HepG2 (cell line): ENCODE data around the gene CCDC85C. TPM values are rescaled to one million over a fixed set of nuclear protein-coding genes. Genes with fewer than 3 reads are reported as not detected.
A peak's percentile ranks its signal among the peaks of the same experiment; 100 is the strongest.

Experiments
- FOXK1 ChIP-seq: sonication (generic); formaldehyde crosslinking; IDR thresholded peaks from 2 replicates; pipeline ENCODE4 v1.4.0; 2020; ENCODE audit warnings: low read depth, missing genetic modification reagents, borderline replicate concordance
- GFI1 ChIP-seq: sonication (generic); formaldehyde crosslinking; IDR thresholded peaks from 2 replicates; pipeline ENCODE4 v1.5.0; 2020; ENCODE audit warnings: missing genetic modification reagents, mild to moderate bottlenecking, borderline replicate concordance
- NFATC3 ChIP-seq: sonication (generic); formaldehyde crosslinking; IDR thresholded peaks from 2 replicates; pipeline ENCODE4 v1.5.1; 2020; ENCODE audit warnings: mild to moderate bottlenecking, missing genetic modification reagents
- NR2F1 ChIP-seq, 2 experiments: fragments of 450-650 bp in 1 of 2; formaldehyde crosslinking in 1 of 2; IDR thresholded peaks; 2 replicates each; pipeline versions ENCODE4 v1.5.0 to v1.6.1; 2016 to 2020; ENCODE audit warnings: mild to moderate bottlenecking in 1 of 2, missing compliant biosample characterization in 1 of 2, missing genetic modification reagents in 1 of 2, moderate library complexity in 1 of 2
- NR2F6 ChIP-seq, 2 experiments: IDR thresholded peaks; 2 replicates each; pipeline ENCODE4 v1.6.1; 2016; ENCODE audit warnings: antibody characterized with exemption in 1 of 2, mild to moderate bottlenecking in 1 of 2
- YY1 ChIP-seq: IDR thresholded peaks from 2 replicates; pipeline ENCODE4 v1.6.1; 2011; ENCODE audit warnings: low read length, low read depth, moderate library complexity, mild to moderate bottlenecking; ENCODE audit not compliant: insufficient read depth, insufficient replicate concordance
- ZNF136 ChIP-seq: sonication (generic); formaldehyde crosslinking; IDR thresholded peaks from 2 replicates; pipeline ENCODE4 v1.8.1; 2022; ENCODE audit warnings: low read depth, mild to moderate bottlenecking, moderate library complexity, missing genetic modification reagents
- ZNF382 ChIP-seq: sonication (generic); formaldehyde crosslinking; IDR thresholded peaks from 2 replicates; pipeline ENCODE4 v1.5.0; 2020; ENCODE audit warnings: missing genetic modification reagents, mild to moderate bottlenecking, borderline replicate concordance
- ZNF652 ChIP-seq: IDR thresholded peaks from 2 replicates; pipeline ENCODE4 v1.6.1; 2016; ENCODE audit warnings: low read depth, borderline replicate concordance
- polyA plus RNA-seq, 8 experiments: library from polyadenylated mRNA; depleted of rRNA in 3 of 8; stranded (reverse) in 7 of 8; unstranded in 1 of 8; fragments of >200 nt; fragmentation: Illumina TruSeq in 4 of 8; extraction: Trizol in 4 of 8; gene quantifications; 2 replicates each; pipeline versions ENCODE4 v1.2.1 to v1.2.3, GENCODE V29; 2011 to 2016; ENCODE audit warnings: low read depth in 4 of 8, missing spikeins in 1 of 8, mixed read lengths in 1 of 8; ENCODE audit not compliant: insufficient read depth in 1 of 8
- total RNA-seq, 5 experiments: library from RNA; depleted of rRNA; stranded (reverse); fragments of >200 nt; fragmentation: Illumina TruSeq; extraction: Trizol; gene quantifications; 2 replicates each; pipeline ENCODE4 v1.2.3, GENCODE V29; 2016; ENCODE audit warnings: low read depth in 1 of 5
- TF ChIP-seq, protein P1 (sequence below): sonication (generic); formaldehyde crosslinking; IDR thresholded peaks from 2 replicates; pipeline ENCODE4 v1.5.0; 2020; ENCODE audit warnings: missing genetic modification reagents, mild to moderate bottlenecking, borderline replicate concordance
- TF ChIP-seq, protein P2 (sequence below): sonication (generic); formaldehyde crosslinking; IDR thresholded peaks from 2 replicates; pipeline ENCODE4 v1.4.0; 2020; ENCODE audit warnings: missing genetic modification reagents
- TF ChIP-seq, protein P3 (sequence below): sonication (generic); formaldehyde crosslinking; IDR thresholded peaks from 2 replicates; pipeline ENCODE4 v1.5.0; 2020; ENCODE audit warnings: missing genetic modification reagents, mild to moderate bottlenecking, borderline replicate concordance
- TF ChIP-seq, protein P4 (sequence below): IDR thresholded peaks from 2 replicates; pipeline ENCODE4 v1.6.1; 2012; ENCODE audit warnings: inconsistent platforms
- TF ChIP-seq, protein P5 (sequence below): IDR thresholded peaks from 2 replicates; pipeline ENCODE4 v1.6.1; 2016
- TF ChIP-seq, protein P6 (sequence below): sonication (generic); formaldehyde crosslinking; IDR thresholded peaks from 2 replicates; pipeline ENCODE4 v1.4.0; 2020; ENCODE audit warnings: mild to moderate bottlenecking, missing genetic modification reagents

Gene CCDC85C
- total and polyA plus RNA-seq, 2 of the 13 experiments (the other 11 are each of a cell fraction or from before 2014, with no cell fraction given), result 18.8 to 43.8 TPM

DNA sequence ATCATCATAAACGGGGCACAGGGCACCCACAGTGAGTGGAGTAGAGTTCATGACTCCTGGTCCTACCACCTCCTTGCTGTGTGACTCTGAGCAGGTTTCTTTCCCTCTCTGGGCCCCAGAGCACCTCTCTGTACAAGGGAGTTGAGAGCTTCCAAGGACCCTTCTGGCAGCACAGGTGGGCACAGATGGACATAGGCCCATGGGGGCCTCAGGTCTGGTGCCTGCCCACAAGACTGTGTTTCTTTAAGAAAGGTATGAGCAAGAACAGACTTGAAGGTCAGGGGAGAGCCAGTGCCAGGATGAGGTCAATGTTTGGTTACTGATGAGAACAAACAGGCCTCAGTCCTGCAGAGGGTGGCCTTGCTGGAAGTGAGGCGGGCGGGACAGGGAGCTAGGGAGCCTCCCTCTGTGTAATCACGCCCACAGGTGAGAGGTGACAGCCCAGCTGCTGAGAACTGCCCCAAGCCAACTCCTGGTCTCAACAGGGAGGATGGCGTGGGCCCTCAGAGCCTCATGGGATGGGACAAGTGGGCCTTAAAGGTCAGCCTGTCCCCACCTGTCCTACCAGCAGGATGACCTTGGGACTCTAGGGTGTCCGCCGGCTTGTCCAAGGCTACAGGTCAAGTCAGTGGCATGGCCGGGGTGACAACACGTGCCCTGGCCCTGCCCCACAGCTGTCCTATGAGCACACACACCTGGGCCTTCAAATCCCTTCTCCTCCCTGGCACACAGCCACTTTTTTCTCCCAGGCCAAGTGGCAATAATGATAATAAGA, 49.1 kb downstream of the CCDC85C start (continued):
- TF ChIP-seq FOXK1 (CRISPR knock-in tag), result peak; percentile 39; the same call in 1 of the 2 replicates
- TF ChIP-seq, protein P1, sequence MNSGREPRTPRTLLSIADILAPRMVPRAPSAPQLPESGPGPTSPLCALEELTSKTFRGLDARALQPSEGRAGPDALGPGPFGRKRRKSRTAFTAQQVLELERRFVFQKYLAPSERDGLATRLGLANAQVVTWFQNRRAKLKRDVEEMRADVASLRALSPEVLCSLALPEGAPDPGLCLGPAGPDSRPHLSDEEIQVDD (CRISPR knock-in tag), result no peak
- TF ChIP-seq, protein P2, sequence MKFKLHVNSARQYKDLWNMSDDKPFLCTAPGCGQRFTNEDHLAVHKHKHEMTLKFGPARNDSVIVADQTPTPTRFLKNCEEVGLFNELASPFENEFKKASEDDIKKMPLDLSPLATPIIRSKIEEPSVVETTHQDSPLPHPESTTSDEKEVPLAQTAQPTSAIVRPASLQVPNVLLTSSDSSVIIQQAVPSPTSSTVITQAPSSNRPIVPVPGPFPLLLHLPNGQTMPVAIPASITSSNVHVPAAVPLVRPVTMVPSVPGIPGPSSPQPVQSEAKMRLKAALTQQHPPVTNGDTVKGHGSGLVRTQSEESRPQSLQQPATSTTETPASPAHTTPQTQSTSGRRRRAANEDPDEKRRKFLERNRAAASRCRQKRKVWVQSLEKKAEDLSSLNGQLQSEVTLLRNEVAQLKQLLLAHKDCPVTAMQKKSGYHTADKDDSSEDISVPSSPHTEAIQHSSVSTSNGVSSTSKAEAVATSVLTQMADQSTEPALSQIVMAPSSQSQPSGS (CRISPR knock-in tag), result peak; percentile 90; the same call in 1 of the 2 replicates
- TF ChIP-seq ZNF136, result peak; percentile 35; the same call in 1 of the 2 replicates
- TF ChIP-seq NFATC3, result no peak
- TF ChIP-seq, protein P3, sequence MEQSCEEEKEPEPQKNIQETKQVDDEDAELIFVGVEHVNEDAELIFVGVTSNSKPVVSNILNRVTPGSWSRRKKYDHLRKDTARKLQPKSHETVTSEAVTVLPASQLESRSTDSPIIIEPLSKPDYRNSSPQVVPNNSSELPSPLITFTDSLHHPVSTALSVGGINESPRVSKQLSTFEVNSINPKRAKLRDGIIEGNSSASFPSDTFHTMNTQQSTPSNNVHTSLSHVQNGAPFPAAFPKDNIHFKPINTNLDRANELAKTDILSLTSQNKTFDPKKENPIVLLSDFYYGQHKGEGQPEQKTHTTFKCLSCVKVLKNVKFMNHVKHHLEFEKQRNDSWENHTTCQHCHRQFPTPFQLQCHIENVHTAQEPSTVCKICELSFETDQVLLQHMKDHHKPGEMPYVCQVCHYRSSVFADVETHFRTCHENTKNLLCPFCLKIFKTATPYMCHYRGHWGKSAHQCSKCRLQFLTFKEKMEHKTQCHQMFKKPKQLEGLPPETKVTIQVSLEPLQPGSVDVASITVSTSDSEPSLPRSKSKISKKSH, result no peak
- peak; percentile 22; the same call in 1 of the 2 replicates for TF ChIP-seq ZNF652 (CRISPR knock-in tag)
- TF ChIP-seq ZNF382 (CRISPR knock-in tag), result no peak
- no peak for TF ChIP-seq YY1
- TF ChIP-seq, protein P4, sequence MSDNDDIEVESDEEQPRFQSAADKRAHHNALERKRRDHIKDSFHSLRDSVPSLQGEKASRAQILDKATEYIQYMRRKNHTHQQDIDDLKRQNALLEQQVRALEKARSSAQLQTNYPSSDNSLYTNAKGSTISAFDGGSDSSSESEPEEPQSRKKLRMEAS, result peak; percentile 75
- TF ChIP-seq, protein P5, sequence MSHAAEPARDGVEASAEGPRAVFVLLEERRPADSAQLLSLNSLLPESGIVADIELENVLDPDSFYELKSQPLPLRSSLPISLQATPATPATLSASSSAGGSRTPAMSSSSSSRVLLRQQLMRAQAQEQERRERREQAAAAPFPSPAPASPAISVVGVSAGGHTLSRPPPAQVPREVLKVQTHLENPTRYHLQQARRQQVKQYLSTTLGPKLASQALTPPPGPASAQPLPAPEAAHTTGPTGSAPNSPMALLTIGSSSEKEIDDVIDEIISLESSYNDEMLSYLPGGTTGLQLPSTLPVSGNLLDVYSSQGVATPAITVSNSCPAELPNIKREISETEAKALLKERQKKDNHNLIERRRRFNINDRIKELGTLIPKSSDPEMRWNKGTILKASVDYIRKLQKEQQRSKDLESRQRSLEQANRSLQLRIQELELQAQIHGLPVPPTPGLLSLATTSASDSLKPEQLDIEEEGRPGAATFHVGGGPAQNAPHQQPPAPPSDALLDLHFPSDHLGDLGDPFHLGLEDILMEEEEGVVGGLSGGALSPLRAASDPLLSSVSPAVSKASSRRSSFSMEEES (CRISPR knock-in tag), result peak; percentile 50; the same call in 1 of the 2 replicates
- peak; percentile 84 for TF ChIP-seq NR2F6 (IDR thresholded peaks at IDR 0.05)
- TF ChIP-seq NR2F6 (CRISPR knock-in tag; IDR thresholded peaks at IDR 0.05), result peak; percentile 81
- peak; percentile 80 to 82 for TF ChIP-seq NR2F1 (CRISPR knock-in tag; IDR thresholded peaks at IDR 0.05)
- TF ChIP-seq, protein P6, sequence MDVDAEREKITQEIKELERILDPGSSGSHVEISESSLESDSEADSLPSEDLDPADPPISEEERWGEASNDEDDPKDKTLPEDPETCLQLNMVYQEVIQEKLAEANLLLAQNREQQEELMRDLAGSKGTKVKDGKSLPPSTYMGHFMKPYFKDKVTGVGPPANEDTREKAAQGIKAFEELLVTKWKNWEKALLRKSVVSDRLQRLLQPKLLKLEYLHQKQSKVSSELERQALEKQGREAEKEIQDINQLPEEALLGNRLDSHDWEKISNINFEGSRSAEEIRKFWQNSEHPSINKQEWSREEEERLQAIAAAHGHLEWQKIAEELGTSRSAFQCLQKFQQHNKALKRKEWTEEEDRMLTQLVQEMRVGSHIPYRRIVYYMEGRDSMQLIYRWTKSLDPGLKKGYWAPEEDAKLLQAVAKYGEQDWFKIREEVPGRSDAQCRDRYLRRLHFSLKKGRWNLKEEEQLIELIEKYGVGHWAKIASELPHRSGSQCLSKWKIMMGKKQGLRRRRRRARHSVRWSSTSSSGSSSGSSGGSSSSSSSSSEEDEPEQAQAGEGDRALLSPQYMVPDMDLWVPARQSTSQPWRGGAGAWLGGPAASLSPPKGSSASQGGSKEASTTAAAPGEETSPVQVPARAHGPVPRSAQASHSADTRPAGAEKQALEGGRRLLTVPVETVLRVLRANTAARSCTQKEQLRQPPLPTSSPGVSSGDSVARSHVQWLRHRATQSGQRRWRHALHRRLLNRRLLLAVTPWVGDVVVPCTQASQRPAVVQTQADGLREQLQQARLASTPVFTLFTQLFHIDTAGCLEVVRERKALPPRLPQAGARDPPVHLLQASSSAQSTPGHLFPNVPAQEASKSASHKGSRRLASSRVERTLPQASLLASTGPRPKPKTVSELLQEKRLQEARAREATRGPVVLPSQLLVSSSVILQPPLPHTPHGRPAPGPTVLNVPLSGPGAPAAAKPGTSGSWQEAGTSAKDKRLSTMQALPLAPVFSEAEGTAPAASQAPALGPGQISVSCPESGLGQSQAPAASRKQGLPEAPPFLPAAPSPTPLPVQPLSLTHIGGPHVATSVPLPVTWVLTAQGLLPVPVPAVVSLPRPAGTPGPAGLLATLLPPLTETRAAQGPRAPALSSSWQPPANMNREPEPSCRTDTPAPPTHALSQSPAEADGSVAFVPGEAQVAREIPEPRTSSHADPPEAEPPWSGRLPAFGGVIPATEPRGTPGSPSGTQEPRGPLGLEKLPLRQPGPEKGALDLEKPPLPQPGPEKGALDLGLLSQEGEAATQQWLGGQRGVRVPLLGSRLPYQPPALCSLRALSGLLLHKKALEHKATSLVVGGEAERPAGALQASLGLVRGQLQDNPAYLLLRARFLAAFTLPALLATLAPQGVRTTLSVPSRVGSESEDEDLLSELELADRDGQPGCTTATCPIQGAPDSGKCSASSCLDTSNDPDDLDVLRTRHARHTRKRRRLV (CRISPR knock-in tag), result no peak; the same call in 1 of the 2 replicates
- peak; percentile 53; the same call in 1 of the 2 replicates for TF ChIP-seq GFI1 (CRISPR knock-in tag)
